CD4-positive, alpha-beta T cell treated with Interleukin-4 for 4 hours (primary cell): Measurements from ENCODE around the gene IGF2BP1.
"Not testable (repeated sequence)": the region's sequence is repeated elsewhere in the genome, so short reads cannot be mapped to it uniquely, and the experiment has no call there.

ENCODE experiments used
- DNase-seq: peaks from one replicate; pipeline ENCODE4 v3.0.0-alpha.2; 2020

Gene IGF2BP1

DNA sequence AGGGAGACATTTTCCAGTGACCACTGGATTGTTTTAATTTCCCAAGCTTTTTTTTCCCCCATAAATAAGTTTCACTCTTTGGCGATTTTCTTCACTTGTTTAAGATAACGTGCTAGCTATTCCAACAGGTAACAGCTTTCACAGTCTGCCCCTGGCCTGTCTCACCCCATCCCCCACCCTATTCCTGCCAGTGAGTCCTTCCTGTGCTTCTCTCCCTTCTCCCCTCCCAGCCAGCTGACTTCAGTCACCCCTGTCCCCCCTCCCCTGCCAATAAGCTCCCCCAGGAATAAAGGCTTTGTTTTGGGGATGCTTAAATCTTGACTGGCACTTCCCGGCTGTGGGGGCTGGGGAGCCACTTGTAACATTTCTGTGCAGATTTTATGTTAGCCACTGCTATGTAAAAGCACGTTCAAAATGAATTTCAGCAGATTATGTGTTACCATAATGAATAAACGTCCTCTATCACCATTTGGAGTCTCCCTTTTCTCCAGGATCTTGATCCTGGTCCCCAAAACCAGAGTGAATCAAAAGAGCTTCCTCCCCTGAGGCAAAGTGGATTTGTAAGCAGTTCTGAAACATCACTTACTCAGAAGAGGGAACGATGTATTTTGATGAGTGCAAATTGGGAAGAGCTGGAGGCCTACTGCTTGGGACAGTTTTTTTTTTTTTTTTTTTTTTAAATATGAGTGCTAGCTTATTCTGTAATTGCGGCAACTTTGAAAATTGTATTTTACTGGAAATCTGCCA lies 58.2 kb downstream of the IGF2BP1 start:
- DNase-seq, result no peak

DNA sequence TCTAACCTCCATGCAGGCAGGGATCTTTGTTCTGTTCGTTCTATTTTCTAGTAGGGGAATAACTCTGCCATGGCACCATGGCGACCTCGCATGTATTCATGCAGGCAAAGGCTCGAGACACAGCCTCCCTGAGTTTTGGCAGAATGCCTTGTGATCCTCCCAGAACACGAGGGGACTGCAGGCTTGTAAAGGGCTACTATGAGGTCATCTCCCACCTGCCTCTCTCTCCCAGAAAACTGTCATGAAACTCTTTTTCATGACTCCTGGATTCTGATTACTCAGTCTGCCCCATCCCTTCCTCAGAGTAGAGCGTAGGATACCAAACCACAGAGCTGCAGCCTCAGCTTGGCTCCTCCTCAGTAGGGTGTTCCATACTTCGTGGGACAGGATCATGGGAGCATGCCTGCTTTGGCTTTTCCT lies 64.3 kb downstream of the IGF2BP1 start:
- DNase-seq, result no peak

DNA sequence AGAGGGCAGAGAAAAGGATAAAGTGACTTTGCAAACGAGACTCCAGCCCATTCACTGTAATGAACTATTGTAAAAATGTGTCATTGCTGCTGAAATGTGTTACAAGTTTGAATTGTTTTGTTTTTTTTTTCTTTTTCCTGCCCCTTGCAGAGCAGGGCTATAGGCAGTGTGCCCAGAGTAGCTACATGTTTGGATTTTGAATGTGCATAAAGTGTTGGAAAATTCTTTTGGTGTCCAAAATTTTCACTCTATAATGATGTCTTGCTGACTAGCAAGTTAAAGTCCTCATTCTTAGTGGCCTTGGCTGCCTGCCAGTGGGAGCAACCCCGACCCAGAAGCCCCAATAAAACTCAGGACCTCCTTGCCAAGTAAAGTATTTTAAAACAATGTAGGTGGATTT lies 66.5 kb downstream of the IGF2BP1 start:
- no peak for DNase-seq

DNA sequence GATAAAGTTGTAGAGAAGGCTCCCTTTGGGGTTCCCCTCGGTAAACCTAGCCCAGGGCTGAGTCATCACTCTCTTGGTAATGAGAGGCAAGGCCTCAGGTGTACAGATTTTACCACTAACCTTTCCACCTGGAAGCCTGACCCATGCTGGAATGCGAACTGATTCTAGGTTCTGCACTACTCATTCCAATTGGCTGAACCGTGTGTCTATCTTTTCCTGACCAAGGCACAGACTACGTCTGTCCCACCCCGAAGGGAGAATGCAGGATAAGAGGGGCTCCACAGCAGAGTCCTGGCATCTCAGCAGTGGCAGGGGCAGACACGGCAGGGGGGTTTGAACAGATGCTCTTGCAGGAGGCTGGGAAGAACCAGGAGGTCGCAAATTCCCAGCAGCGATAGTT lies 70.0 kb downstream of the IGF2BP1 start:
- no peak for DNase-seq

DNA sequence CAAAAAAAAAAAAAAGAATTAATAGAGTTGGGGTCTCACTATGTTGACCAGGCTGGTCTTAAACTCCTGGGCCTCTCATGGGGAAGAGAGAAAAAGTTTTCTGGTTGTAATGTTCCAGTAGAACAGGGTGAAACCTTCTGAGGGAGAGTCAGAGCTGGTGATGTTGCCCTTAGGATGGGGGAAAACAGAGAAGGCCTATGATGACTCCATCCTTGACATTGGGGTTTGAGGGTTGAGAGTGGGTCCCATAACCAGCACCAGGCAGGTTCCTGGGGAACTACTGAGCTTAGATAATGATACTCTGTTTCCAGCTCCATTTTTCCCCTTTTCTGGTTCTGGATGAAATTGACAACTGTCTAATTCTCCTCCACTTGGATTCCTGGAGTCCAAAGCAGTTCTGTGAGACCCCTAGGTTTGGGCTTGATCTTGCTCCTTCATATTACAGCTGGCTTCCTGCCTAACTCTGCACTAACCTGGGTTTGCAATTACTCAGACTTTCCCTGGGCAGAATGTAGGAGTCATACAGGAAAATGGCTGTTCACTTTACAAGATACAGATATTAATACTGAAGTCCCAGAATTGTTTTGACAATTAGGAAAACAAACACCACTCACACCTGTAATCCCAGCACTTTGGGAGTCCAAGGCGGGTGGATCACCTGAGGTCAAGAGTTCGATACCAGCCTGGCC lies 72.5 kb downstream of the IGF2BP1 start:
- DNase-seq, result no peak

DNA sequence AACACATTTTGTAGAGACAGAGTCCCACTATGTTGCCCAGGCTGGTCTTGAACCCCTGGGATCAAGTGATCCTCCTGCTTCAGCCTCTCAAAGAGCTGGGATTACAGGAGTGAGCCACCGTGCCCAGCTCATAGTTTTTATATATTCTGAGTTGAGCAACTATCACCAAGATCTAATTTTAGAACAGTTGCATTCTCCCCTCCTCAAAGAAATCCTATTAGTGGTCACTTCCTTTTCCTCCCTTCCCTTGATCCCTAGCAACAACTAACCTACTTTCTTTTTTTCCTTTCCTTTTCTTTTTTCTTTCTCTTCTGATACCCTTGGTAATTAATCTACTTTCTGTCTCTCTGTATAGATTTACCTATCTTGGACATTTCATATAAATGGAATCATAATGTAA lies 73.9 kb downstream of the IGF2BP1 start:
- no peak for DNase-seq

DNA sequence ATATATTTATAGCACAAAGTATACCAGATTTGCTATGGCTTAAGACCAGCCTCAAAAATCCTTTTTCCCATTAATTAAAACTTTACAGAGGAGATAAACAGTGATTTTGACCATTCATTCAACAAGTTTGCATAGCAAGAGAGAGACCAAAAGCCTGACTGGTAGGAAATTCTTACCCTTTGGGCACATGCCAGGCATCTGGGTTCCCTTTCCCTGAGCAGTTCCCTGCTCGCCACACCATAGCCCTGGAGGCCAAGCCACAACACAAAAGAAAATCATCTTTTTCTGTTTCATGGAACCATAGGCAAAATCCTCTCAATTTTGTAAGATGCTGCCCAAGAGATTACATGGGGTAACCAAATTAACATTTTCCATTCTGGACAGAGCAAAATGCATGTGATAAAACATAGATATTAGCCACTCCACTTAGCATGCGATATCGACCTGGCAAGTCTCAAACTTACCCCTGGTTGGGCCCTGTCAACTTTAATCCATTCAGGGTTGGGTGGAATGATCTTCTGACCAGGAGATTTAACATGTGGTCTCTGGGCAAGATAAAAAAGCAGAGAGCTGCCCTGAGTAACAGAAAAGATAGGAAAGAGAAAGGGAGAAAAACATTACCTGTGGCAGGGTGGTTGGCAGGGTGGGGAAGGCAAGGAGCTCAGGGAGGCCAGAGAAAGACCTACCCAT lies 77.8 kb downstream of the IGF2BP1 start:
- DNase-seq, result no peak

DNA sequence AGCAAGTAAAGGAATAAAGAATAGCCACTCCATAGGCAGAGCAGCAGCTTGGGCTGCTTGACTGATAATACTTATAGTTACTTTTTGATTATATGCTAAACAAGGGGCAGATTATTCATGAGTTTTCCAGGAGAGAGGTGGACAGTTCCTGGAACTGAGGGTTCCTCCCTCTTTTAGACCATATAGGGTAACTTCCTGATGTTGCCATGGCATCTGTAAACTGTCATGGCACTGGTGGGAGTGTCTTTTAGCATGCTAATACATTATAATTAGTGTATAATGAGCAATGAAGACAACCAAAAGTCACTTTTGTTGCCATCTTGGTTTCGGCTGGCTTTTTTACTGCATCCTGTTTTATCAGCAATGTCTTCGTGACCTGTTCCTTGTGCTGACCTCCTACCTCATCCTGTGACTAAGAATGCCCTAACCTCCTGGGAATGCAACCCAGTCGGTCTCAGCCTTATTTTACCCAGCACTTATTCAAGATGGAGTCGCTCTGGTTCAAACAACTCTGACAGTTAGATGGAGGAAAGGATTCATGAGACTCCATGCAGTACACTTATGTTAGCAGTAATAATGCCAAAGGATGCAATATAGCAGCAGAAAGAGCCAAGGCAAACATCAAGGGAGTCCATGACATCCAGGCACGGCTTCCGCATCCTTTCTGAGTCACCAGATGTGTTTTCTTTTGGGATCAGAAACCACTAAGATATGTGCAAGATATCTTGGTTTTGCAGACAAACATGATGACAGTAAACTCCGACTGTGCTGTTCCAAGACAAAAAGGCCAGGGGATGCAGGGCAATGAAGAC lies 79.6 kb downstream of the IGF2BP1 start:
- no peak for DNase-seq

DNA sequence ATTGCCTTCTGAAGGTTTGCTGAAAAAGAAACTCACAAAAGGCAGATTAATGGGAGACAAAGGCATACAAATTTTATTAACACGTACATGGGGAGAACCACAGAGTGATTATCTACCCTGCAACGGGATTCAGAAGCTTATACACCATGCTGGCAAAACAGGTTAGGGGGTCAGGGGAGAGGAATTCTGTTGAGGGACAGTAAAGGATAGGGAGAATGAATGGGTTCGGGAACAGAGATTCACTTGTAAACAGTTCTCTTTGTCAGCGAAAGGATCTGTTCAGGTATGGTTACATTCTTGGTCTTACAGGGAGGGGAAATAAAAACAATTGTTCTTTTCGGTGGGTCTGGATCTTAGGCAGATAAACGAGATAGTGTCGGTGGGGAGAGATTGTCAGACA lies 81.1 kb downstream of the IGF2BP1 start:
- no peak for DNase-seq

DNA sequence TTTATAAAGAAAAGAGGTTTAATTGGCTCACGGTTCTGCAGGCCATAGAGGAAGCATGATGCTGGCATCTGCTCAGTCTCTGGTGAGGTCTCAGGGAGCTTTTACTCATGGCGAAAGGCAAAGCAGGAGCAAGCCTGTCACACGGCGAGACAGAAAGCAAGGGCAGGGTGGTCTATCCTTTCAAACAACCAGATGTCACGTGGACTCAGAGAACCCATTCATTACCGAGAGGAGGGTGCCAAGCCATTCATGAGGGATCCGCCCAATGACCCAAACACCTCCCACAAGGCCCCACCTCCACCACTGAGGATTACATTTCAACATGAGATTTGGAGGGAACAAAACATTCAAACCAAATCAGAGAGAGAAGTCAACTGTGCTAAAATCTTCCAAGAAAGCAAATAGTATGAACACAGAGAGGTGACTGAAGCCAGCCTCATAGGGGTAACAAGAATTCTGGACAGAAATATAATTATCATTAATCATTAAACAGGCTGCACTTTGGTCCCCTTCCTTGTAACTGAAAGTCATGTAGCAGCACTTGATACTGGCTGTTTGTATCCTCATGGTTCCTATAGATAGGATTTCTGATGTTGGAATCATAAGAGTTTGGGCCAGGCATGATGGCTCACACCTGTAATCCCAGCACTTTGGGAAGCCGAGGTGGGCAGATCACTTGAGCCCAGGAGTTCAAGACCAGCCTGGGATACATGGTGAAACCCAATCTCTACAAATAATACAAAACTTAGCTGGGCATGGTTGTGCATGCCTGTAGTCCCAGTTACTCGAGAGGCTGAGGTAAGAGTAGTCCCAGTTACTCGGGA lies 82.9 kb downstream of the IGF2BP1 start:
- no peak for DNase-seq

DNA sequence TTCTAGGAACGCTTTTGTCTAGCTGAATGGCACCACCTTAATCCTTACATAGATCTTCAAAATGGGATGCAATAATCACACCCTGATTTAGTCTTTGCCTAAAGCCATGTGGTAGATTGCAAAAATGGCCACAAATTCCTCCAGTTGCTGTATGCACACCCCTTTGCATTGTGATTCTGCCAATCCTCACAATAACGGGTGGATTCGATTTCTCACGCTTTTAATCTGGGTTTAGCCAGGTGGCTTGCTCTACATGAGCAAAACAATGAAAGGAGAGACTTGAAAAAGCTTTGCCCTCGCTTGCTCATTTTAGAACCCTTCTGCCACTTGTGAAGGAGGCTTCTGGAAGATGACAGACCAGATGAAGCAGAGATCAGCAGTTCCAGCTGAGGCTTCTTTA lies 85.0 kb downstream of the IGF2BP1 start:
- DNase-seq, result no peak

DNA sequence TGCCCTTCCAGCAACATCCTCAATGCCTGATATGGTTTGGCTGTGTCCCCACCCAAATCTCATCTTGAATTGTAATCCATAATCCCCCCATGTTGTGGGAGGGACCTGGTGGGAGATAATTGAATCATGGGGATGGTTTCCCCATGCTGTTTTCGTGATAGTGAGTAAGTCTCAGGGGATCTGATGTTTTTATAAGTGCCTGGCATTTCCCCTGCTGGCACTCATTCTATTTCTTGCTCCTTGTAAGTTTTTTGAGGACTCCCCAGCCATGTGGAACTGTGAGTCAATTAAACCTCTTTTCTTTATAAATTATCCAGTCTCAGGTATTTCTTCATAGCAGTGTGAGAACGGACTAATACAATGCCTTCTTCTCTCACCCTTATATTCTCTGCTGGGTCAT lies 87.9 kb downstream of the IGF2BP1 start:
- DNase-seq, result not testable (repeated sequence)

DNA sequence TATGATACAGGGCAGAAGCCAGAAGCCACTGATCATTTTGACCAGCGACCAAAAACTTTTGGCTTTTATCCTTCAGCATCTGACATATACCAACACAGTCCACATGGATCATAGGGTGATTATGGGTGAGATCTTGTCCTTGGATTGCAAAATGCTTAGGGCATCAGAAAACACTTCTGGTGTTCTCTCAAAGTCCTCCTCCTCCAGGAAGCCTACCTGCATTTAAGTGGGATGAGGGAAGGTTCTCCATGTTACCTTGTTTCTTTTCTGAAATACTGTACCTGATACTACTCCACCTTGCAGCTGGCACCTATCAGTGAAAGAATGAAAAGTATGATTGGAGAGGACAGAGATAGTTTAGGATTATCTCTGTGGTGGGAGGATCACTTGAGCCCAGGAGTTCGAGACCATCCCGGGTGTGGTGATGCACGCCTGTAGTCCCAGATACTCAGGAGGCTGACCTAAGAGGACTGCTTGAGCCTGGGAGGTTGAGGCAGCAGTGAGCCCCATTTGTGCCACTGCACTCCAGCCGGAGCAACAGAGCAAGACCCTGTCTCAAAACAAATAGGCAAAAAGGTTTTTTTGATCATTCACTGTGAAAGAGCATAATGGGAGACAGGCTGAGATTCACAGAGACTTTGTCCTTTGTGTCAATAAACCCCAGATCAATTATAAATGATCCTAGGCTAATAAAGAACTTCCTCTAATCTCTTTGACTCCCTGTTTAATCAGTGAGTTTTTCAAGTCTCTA lies 88.6 kb downstream of the IGF2BP1 start:
- no peak for DNase-seq

DNA sequence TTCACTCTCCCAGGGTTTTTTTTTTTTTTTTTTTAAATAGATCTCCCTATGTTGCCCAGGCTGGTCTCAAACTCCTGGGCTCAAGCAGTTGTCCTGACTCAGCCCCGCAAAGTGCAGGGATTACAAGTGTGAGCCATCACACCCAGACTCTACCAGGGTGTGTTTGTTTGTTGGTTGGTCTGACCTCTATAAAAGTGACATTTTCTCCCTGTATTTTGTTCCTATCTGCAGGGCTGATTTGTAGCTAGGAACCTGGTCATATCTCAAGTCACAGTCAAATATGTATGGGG lies 89.1 kb downstream of the IGF2BP1 start:
- no peak for DNase-seq

DNA sequence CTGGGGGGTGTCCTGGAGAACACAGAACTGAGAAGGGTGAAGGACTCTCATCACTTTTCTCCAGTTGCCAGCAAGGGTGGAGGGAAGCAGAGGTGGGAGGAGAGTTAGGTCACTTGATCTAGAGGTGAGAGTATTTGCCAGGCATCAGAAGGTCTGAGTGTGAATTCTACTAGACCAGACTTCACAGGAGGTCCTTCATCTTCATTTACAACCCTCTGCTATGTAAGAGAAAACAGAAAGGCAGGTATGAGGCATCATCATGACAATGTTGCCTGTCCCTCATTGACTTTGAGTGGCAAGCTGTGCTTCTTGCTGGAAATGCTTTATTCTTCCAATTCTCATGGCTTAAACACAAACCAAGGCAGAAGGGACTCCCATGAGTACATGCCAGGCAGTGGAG lies 89.5 kb downstream of the IGF2BP1 start:
- no peak for DNase-seq

DNA sequence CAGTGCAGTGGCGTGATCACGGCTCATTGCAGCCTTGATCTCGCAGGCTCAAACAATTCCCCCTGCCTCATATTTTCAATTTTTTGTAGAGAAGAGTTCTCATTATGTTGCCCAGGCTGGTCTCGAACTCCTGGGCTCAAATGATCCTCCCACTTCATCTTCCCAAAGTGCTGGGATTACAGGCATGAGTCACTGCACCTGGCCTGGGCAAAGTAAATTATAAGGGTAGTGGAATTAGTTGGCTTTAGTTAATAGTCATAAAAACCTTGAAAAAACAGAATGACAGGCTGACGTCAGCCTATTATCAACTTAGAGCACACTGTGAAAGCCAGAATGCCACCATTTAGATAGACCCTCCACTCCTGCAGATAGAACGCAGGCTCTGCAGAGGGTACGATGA lies 91.9 kb downstream of the IGF2BP1 start:
- no peak for DNase-seq

DNA sequence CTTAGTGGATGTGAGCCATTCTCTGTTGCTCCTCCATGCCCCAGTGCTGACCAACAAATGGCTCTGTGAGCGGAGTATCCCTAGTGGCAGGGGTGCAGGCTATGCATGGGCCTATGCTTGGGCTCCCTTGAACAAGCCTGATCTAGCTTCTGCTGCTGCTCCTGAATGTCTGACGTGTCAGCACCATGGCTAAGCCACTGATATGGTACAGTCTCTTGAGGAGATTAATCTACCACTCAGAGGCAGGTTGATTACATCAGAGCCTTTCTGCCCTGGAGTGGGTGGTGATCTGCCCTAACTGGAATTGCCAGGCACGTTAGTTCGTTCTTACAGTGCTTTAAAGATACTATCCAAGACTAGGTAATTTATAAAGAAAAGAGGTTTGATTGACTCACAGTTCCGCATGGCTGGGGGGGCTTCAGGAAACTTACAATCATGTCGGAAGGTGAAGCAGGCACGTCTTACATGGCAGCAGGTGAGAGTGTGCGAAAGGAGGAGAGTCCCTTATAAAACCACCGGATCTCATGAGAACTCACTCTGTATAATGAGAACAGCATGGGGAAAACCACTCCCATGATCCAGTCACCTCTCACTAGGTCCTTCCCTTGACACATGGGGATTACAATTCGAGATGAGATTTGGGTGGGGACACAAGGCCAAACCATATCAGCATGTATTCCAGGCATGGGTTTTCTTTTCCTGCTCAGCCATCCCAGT lies 93.9 kb downstream of the IGF2BP1 start:
- DNase-seq, result no peak

DNA sequence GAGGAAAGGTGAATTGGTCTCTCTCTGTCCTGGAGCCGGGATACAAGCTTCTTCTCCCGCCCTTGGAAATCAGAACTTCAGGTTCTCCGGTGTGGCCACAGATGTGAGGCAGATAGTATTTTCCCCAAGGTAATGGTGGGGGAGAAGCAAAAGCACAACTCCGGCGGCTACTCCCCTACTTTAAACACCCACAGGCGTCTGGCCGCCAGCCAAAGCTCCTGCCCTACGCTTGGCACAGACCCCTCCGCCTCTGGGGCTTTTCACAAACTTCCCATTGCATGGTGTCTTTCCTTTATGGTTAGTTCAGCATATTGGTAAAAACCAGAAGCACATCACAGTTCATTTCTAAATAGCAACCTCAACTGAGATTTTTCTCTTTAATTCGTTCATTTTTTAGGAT lies 95.9 kb downstream of the IGF2BP1 start:
- DNase-seq, result no peak

DNA sequence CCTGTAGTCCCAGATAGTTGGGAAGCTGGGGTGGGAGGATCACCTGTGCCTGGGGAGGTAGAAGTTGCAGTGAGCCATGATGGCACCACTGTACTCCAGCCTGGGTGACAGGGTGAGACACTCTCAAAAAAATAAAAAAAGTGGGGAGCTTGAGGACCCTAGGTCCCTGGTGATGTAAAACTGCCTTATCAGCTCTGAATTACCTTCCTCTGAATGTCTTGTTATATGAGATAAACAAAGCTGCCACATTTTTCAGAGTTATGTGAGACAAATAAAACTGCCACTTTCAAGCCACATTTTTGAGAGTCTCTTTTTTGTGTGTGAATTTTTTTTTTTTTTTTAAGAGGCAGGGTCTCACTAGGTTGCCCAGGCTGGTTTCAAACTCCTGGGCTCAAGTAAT lies 103.4 kb downstream of the IGF2BP1 start:
- no peak for DNase-seq

DNA sequence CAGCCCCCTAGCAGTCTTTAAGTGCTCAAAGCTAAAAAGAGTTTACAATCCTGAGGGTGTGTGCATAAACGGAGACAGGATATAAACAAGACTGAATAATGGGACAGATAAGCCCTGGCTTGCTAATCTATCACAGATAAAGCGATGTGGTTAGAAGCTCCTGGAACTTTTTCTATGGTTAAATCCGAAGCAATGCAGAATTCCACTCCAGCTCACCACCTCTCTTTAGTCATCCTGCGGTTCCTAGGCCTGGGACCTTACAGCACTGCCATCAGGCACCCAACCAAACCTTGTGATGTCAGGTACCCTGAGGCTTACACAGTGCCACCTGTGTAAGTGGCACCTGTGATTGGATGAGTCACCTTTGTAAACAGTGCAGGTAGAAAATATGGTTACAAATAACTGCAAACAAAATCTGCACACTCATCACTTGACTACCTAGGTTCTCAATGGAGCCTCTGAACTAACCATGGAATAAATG lies 103.9 kb downstream of the IGF2BP1 start:
- no peak for DNase-seq

DNA sequence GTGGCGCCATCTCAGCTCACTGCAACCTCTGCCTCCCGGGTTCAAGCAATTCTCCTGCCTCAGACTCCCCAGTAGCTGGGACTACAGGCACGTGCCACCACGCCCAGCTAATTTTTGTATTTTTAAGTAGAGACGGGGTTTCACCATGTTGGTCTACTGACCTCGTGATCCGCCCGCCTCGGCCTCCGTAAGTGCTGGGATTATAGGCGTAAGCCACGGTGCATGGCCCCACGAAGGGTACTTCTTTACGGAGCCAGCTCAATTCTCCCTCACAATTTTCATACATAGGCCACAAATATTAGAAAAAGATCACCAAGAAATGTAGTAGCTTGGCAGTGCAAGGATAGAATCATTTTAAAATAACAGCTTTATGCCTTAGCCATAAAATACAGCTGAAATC lies 106.2 kb downstream of the IGF2BP1 start:
- not testable (repeated sequence) for DNase-seq
